NCI-H748 treated with DMSO at 0.1 percent for 48 hours (cell line): ENCODE results near the gene VGF.
"Not testable (repeated sequence)": the region's sequence is repeated elsewhere in the genome, so short reads cannot be mapped to it uniquely, and the experiment has no call there.

Experiments used
- DNase-seq: peaks from one replicate; lab custom pipeline; 2025; lab: John Stamatoyannopoulos, UW

Gene VGF

GRCh38 chr7:101134399-101134980 is 30.9 kb downstream of the VGF start:
- DNase-seq = no peak

- DNase-seq = no peak
These were observed 31.6 kb downstream of the VGF start for GRCh38 chr7:101133621-101134398.

GRCh38 chr7:101132626-101133600 is 32.5 kb downstream of the VGF start:
- DNase-seq = not testable (repeated sequence)

- no peak for DNase-seq
These were observed 35.7 kb downstream of the VGF start for GRCh38 chr7:101129603-101130117.

GRCh38 chr7:101128040-101128834 is 37.1 kb downstream of the VGF start:
- no peak for DNase-seq

DNA sequence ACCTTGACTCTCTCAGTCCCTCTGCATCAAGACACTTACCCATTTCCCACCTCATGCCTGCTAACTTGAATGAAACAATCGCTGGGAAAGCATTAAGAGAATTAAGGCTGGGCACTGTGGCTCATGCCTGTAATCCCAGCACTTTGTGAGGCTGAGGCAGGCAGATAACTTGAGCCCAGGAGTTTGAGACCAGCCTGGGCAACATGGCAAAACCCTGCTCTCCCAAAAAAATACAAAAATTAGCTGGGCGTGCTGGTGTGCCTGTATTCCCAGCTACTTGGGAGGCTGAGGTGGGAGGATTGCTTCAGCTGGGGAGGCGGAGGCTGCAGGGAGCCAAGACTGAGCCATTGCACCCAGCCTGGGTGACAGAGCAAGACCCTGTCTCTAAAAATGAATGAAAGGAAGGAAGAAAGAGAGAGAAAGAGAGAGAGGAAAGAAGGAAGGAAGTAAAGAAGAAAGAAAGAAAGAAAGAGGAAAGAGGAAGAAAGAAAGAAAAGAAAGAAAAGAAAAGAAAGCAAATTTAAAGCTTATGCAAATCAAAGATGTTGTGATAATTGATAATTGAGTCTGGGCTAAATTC is 37.8 kb downstream of the VGF start:
- no peak for DNase-seq

GRCh38 chr7:101126651-101127459 is 38.5 kb downstream of the VGF start, which contains the start of gene SERPINE1:
TSS of gene SERPINE1 (plus strand) at chr7:101127104. CDS start at chr7:101128394, 1,290 bp downstream.
- DNase-seq = no peak

- DNase-seq = no peak
These were observed 39.2 kb downstream of the VGF start for GRCh38 chr7:101125989-101126650.

GRCh38 chr7:101124376-101125056 is 40.9 kb downstream of the VGF start:
- DNase-seq = no peak

- no peak for DNase-seq
These were observed 41.7 kb downstream of the VGF start for GRCh38 chr7:101123703-101124068.

DNA sequence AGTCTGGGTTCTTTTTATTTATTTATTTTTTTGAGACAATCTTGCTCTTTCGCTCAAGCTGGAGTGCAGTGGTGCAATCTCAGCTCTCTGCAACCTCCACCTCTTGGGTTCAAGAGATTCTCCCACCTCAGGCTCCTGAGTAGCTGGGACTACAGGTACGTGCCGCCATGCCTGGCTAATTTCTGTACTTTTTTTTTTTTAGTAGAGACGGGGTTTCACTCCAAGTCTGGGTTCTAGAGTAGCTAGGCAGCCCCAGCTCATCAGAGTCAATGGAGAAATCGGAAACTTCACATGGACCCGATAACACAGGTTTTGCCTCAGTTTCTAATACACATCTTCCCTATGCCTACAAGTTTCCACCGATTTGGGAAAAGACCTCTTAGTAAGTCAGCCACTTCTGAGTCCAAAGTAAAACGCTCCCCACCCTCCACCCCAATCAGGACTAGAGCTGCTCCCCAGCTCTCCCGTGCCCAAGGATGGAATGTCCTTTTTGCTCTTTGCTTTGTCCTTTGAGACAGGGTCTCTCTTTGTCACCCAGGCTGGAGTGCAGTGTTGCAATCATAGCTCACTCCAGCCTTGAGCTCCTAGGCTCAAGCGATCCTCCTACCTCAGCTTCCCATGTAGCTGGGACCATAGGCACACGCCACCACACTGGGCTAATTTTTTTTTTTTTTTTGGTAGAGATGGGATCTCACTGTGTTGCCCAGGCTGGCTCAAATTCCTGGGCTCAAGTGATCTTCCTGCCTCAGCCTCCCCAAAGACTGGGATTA is 42.3 kb downstream of the VGF start:
- no peak for DNase-seq

DNA sequence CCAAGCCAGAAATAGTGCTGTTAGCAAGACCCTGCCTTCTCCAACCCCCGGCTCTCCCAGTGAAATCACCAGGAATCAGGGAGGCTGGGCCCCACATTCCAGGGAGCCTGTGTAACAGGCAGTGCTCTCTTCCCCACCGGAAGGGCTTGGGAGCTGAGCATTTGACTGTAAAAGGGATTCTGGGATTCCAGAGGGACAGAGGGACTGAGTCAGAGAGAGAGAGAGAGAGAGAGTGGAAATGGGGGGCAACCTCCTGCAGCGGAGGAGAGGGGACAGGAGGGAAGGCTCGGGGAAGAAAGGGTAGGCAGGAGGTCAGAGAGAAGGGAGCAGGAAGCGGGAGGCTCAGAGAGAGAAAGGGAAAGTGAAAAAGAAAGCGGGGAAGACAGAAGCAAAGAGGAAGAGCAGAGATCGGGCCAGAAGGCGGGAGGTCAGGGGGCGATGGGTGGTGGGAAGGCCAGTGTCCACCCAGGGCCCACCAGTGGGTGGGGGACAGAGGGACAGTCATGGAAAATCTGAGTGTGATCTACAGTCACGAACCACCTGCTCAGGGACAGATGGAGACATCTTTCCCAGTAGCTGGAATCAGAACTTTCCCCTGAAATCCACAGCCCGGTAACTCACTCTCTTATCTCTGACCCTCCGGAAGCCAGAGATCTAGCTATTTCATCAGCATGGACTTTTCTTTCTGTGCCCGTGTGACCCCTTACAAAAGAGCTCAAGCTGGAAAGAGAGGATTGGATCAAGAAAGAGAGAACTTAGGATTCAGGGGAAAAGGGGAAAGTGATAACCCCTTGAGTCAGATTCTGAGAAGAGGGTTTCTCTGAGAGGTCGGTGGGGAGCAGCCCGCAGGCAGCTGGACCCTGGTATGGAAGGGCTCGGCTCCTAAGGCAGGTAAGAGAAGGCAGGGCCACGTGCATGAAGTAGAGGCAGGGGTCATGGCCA is 43.1 kb downstream of the VGF start:
- DNase-seq = no peak

DNA sequence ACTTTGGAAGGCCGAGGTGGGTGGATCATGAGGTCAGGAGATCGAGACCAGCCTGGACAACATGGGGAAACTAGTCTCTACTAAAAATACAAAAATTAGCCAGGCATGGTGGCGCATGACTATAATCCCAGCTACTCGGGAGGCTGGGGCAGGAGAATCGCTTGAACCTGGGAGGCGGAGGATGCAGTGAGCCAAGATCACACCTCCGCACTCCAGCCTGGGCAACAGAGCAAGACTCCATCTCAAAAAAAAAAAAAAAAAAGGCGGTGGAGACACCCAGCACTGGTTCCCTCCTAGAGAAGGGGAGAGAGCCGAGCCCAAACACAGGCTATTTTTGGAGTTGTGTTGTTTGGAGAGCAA is 43.8 kb downstream of the VGF start:
- not testable (repeated sequence) for DNase-seq

DNA sequence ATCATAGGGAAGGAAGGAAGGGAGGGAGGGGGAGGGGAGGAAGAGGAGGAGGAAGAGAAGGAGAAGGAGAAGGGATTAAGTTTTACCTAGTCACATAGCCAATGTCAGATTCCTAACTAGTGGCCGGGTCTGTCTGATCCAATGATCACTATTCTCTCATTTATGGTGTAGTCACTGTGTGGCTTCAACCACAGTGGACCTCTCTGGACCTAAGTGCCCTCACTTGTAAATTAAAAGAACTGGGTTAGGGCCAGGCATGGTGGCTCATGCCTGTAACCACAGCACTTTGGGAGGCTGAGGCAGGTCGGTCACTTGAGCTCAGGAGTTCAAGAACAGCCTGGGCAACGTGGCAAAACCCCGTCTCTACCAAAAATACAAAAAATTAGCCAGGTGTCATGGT is 45.1 kb downstream of the VGF start:
- no peak for DNase-seq

GRCh38 chr7:101119876-101120275 is 45.5 kb downstream of the VGF start:
- DNase-seq = no peak

- DNase-seq = no peak
These were observed 46.5 kb downstream of the VGF start for GRCh38 chr7:101118856-101119255.

- no peak for DNase-seq
These were observed 48.5 kb downstream of the VGF start for GRCh38 chr7:101116898-101117297.
